Neural cell (in vitro differentiated cells): ENCODE data around the gene PPIF. TPM values are rescaled to one million over a fixed set of nuclear protein-coding genes. Genes with fewer than 3 reads are reported as not detected.

Experiments used
- H2AFZ ChIP-seq: fragments of 200-600, 300-800 bp; sonication (generic), shearing (Covaris generic); 2 replicates; pipeline ENCODE4 v1.6.0; 2014; ENCODE audit warnings: low read depth, mild to moderate bottlenecking, antibody characterized with exemption, low read length, moderate library complexity
- H3F3A ChIP-seq: fragments of 200-600 bp; shearing (Covaris generic); 2 replicates; pipeline ENCODE4 v1.6.1; 2016; ENCODE audit warnings: mild to moderate bottlenecking, moderate library complexity, mixed read lengths, antibody characterized with exemption, low read length; ENCODE audit not compliant: insufficient read depth, poor library complexity, severe bottlenecking
- H3K27ac ChIP-seq: fragments of 200-600, 300-800 bp; sonication (generic), shearing (Covaris generic); 2 replicates; pipeline ENCODE4 v1.5.1; 2014; ENCODE audit warnings: mild to moderate bottlenecking, low read length, moderate library complexity
- H3K27me3 ChIP-seq: fragments of 300-800, 200-600 bp; sonication (generic), shearing (Covaris generic); 2 replicates; pipeline ENCODE4 v1.6.0; 2014; ENCODE audit warnings: mild to moderate bottlenecking, low read depth, low read length, moderate library complexity; ENCODE audit not compliant: insufficient read depth
- H3K36me3 ChIP-seq: fragments of 300-800, 200-600 bp; sonication (generic), shearing (Covaris generic); 2 replicates; pipeline ENCODE4 v1.5.1; 2014; ENCODE audit warnings: mild to moderate bottlenecking, antibody characterized with exemption, low read length, moderate library complexity; ENCODE audit not compliant: insufficient read depth
- H3K4me2 ChIP-seq: fragments of 300-800, 200-600 bp; sonication (generic), shearing (Covaris generic); 2 replicates; pipeline ENCODE4 v1.6.0; 2014; ENCODE audit warnings: mild to moderate bottlenecking, low read length
- H3K4me3 ChIP-seq: fragments of 300-800, 200-600 bp; sonication (generic), shearing (Covaris generic); 2 replicates; pipeline ENCODE4 v1.5.1; 2014; ENCODE audit warnings: mild to moderate bottlenecking, low read length, moderate library complexity
- H3K79me2 ChIP-seq: fragments of 200-600 bp; shearing (Covaris generic); replicated peaks from 2 replicates; pipeline ENCODE4 v1.6.0; 2014; ENCODE audit warnings: mild to moderate bottlenecking, low read length, moderate library complexity; ENCODE audit not compliant: insufficient read depth
- H3K9ac ChIP-seq: fragments of 300-800, 200-600 bp; sonication (generic), shearing (Covaris generic); 2 replicates; pipeline ENCODE4 v1.6.1; 2016; ENCODE audit warnings: mild to moderate bottlenecking, low read length, mixed read lengths
- H3K9me2 ChIP-seq: fragments of 200-600 bp; shearing (Covaris generic); 2 replicates; pipeline ENCODE4 v1.6.1; 2016; ENCODE audit warnings: mild to moderate bottlenecking, low read length, mixed read lengths; ENCODE audit not compliant: insufficient read depth
- H3K9me3 ChIP-seq: fragments of 200-600, 300-800 bp; sonication (generic), shearing (Covaris generic); 2 replicates; pipeline ENCODE4 v1.6.1; 2016; ENCODE audit warnings: mild to moderate bottlenecking, mixed run types, low read length, moderate library complexity, mixed read lengths
- H4K20me1 ChIP-seq: fragments of 200-600 bp; shearing (Covaris generic); 2 replicates; pipeline ENCODE4 v1.6.1; 2016; ENCODE audit warnings: mild to moderate bottlenecking, mixed run types; ENCODE audit not compliant: insufficient read depth
- EP300 ChIP-seq: fragments of 450-650 bp; conservative IDR thresholded peaks from 2 replicates; pipeline ENCODE4 v1.6.1; 2014; ENCODE audit warnings: antibody characterized with exemption, mild to moderate bottlenecking, moderate library complexity; ENCODE audit not compliant: poor library complexity, severe bottlenecking
- EZH2 ChIP-seq: fragments of 200-600, 300-800 bp; shearing (Covaris generic), sonication (generic); IDR thresholded peaks from 2 replicates; pipeline ENCODE4 v1.6.1; 2014; ENCODE audit warnings: antibody characterized with exemption, low read length, borderline replicate concordance, mild to moderate bottlenecking; ENCODE audit not compliant: insufficient read depth, poor library complexity, severe bottlenecking
- POLR2AphosphoS5 ChIP-seq: IDR thresholded peaks from 2 replicates; pipeline ENCODE4 v1.6.1; 2012
- RAD21 ChIP-seq: fragments of 450-650 bp; conservative IDR thresholded peaks from 2 replicates; pipeline ENCODE4 v1.6.1; 2014; ENCODE audit warnings: antibody characterized with exemption, mild to moderate bottlenecking, moderate library complexity
- REST ChIP-seq: IDR thresholded peaks from 2 replicates; pipeline ENCODE4 v1.6.1; 2012; ENCODE audit warnings: borderline replicate concordance
- polyA plus RNA-seq: library from polyadenylated mRNA; depleted of rRNA; stranded (reverse); fragments of >200 nt; gene quantifications from 2 replicates; pipeline ENCODE4 v1.2.3, GENCODE V29; 2014
- TF ChIP-seq, protein P1 (sequence below): fragments of 450-650 bp; IDR thresholded peaks from 2 replicates; pipeline ENCODE4 v1.5.1; 2014; ENCODE audit warnings: antibody characterized with exemption, mild to moderate bottlenecking, moderate library complexity; ENCODE audit not compliant: poor library complexity, severe bottlenecking

Gene PPIF
- polyA plus RNA-seq, 1 donor from 2014 or later, result 13.6 TPM

DNA sequence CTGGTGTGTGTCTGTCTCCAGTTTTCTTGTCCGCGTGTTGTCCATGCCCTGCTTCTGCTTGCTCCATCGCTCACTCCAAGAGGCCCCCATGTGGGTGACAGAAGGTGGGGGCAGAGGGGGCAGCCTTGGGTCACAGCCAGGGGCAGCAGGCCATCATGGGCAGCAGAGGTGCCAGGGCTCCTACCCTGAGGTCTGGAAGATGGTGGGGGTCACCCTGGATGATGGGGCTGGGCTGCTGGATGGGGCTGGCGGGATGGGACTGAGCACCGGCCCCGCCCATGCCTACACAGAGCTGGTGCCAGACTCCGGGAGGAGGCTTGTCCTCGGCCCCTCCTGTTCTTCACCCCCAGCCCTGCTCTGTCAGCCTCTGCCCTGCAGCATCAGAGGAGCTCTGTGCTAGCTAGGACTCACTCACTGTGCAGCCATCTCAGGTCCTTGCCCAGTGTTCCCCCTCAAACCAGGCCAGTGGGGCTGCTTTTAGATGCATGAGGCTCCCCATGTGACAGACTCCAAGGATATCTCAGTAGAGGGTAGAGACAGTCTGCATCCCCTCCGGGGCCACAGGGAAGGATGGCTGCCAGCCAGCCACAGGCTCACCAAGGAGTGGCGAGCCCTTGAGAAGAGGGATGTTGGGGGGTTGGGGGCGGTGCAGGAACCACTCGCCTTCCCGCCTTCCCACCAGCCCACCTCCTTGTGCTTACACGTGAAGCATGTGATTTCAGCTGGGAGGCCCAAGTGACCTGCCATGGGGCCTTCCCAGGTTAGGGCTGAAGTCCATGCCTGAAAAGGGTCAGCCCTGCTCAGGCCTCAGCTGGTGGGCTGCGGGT, 35.5 kb upstream of the PPIF start:
- Histone ChIP-seq H4K20me1 (no peaks in the 10 kb centered on the region), H3K9ac (no peak overlapping the region), H3K4me3 (no peak overlapping the region)

GRCh38 chr10:79312601-79313187, 34.6 kb upstream of the PPIF start:
- Histone ChIP-seq H3K9me3 (no peaks in the 10 kb centered on the region), H3F3A (no peaks in the 10 kb centered on the region), H3K27ac (no peak overlapping the region), H3K9ac (no peak overlapping the region), H3K79me2 (no peaks in the 10 kb centered on the region), H3K36me3 (peaks cover 9% of the 10 kb centered on the region), H3K4me3 (no peak overlapping the region), H2AFZ (no peak overlapping the region), H3K9me2 (no peaks in the 10 kb centered on the region), H3K27me3 (no peaks in the 10 kb centered on the region), H4K20me1 (no peaks in the 10 kb centered on the region), H3K4me2 (no peak overlapping the region)
- TF ChIP-seq REST, result no peak
- TF ChIP-seq POLR2AphosphoS5, result peak; percentile 8
- TF ChIP-seq, protein P1, sequence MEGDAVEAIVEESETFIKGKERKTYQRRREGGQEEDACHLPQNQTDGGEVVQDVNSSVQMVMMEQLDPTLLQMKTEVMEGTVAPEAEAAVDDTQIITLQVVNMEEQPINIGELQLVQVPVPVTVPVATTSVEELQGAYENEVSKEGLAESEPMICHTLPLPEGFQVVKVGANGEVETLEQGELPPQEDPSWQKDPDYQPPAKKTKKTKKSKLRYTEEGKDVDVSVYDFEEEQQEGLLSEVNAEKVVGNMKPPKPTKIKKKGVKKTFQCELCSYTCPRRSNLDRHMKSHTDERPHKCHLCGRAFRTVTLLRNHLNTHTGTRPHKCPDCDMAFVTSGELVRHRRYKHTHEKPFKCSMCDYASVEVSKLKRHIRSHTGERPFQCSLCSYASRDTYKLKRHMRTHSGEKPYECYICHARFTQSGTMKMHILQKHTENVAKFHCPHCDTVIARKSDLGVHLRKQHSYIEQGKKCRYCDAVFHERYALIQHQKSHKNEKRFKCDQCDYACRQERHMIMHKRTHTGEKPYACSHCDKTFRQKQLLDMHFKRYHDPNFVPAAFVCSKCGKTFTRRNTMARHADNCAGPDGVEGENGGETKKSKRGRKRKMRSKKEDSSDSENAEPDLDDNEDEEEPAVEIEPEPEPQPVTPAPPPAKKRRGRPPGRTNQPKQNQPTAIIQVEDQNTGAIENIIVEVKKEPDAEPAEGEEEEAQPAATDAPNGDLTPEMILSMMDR, result no peak
- no peak for TF ChIP-seq EP300
- no peak for TF ChIP-seq EZH2
- no peak for TF ChIP-seq RAD21

More for the DNA sequence above, 35.5 kb upstream of the PPIF start:
- TF ChIP-seq, protein P1, result no peak
- no peak for TF ChIP-seq EZH2
- TF ChIP-seq REST, result no peak
- no peak for TF ChIP-seq RAD21
- no peak for TF ChIP-seq POLR2AphosphoS5
- H2AFZ ChIP-seq, result no peak overlapping the region
- no peak overlapping the region for H3K27ac ChIP-seq
- H3K27me3 ChIP-seq, result no peaks in the 10 kb centered on the region
- H3K79me2 ChIP-seq, result no peaks in the 10 kb centered on the region
- no peaks in the 10 kb centered on the region for H3K9me2 ChIP-seq
- no peaks in the 10 kb centered on the region for H3K9me3 ChIP-seq
- no peaks in the 10 kb centered on the region for H3F3A ChIP-seq
- peaks cover 9% of the 10 kb centered on the region for H3K36me3 ChIP-seq
- H3K4me2 ChIP-seq, result no peak overlapping the region
